Measurements from ENCODE around the gene MRGPRF. TPM values are rescaled to one million over a fixed set of nuclear protein-coding genes. Genes with fewer than 3 reads are reported as not detected.
A peak's percentile ranks its signal among the peaks of the same experiment; 100 is the strongest.

MRGPRF gene
- total and polyA plus RNA-seq, 9 donors: 8.6 to 104 (median 35.2) TPM

- Histone ChIP-seq H3K9me3 (no peaks in the 10 kb centered on the region), H3K27ac (no peak overlapping the region), H3K27me3 (peaks cover 2% of the 10 kb centered on the region), H3K4me1 (ENCODE audit: insufficient read depth) (no peaks in the 10 kb centered on the region), H3K4me3 (no peak overlapping the region), H3K36me3 (no peaks in the 10 kb centered on the region)
- 86% methylated on average over 15 to 16 of the region's 16 CpGs for WGBS, 3 donors
- TF ChIP-seq, protein P1, sequence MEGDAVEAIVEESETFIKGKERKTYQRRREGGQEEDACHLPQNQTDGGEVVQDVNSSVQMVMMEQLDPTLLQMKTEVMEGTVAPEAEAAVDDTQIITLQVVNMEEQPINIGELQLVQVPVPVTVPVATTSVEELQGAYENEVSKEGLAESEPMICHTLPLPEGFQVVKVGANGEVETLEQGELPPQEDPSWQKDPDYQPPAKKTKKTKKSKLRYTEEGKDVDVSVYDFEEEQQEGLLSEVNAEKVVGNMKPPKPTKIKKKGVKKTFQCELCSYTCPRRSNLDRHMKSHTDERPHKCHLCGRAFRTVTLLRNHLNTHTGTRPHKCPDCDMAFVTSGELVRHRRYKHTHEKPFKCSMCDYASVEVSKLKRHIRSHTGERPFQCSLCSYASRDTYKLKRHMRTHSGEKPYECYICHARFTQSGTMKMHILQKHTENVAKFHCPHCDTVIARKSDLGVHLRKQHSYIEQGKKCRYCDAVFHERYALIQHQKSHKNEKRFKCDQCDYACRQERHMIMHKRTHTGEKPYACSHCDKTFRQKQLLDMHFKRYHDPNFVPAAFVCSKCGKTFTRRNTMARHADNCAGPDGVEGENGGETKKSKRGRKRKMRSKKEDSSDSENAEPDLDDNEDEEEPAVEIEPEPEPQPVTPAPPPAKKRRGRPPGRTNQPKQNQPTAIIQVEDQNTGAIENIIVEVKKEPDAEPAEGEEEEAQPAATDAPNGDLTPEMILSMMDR (IDR thresholded peaks at IDR 0.05): no peak
- no peak for TF ChIP-seq EP300 (IDR thresholded peaks at IDR 0.05)
- no peak for TF ChIP-seq POLR2A (IDR thresholded peaks at IDR 0.05)
- intact Hi-C loops (cut with DNase I): no loop called here
- DNase-seq: peak in 1 of 5 donors; percentile 11
These were observed 21.9 kb downstream of the MRGPRF start for GRCh38 chr11:68990995-68991780.

DNA sequence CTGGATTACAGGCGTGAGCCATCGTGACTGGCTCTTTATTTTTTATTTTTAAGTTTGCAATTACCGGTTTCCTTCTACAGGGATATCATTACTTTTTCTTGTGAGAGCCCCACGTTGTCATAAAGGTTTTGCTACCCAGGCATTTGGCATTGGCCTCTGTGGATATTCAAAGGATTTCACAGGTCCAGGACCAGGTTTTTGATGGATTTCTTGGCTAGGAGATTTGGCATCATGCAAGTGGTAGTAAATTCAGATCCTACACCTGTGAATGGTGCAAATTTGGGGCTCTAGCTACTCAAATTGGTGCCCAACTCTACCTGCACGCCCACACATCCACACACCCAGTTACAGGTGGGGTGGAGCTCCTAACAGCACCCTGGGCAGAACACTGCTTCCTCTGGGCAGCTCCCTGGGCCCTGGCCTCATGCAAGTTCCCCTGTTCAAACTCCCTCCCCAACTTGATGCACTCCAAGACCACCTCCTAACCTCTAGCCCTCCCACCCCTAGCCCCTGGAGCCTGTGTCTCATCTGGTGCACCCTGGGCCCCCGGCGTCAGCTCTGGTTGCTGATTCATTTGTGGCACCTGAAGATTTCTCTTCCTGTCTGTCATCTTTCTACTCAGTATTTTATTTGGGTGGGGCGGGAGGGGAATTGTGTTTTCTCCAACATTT lies 23.0 kb downstream of the MRGPRF start:
- DNase-seq: no peak
- Histone ChIP-seq H3K4me3 (no peak overlapping the region), H3K27ac (no peak overlapping the region), H3K9me3 (no peaks in the 10 kb centered on the region), H3K36me3 (no peaks in the 10 kb centered on the region), H3K4me1 (ENCODE audit: insufficient read depth) (no peaks in the 10 kb centered on the region), H3K27me3 (peaks cover 2% of the 10 kb centered on the region)
- WGBS, 3 donors: 80 to 93% (median 88%) methylated on average over 8 of the region's 8 CpGs
- TF ChIP-seq, protein P1 (IDR thresholded peaks at IDR 0.05): no peak
- TF ChIP-seq EP300 (IDR thresholded peaks at IDR 0.05): no peak
- no peak for TF ChIP-seq POLR2A (IDR thresholded peaks at IDR 0.05)
- intact Hi-C loops (cut with DNase I): no loop called here

GRCh38 chr11:68988491-68988890 lies 24.6 kb downstream of the MRGPRF start:
- TF ChIP-seq POLR2A (IDR thresholded peaks at IDR 0.05) (no peak), EP300 (IDR thresholded peaks at IDR 0.05) (no peak)
- TF ChIP-seq, protein P1 (IDR thresholded peaks at IDR 0.05): no peak
- no peak overlapping the region for H3K27ac ChIP-seq
- DNase-seq: no peak
- intact Hi-C loops (cut with DNase I): no loop called here
- H3K36me3 ChIP-seq: no peaks in the 10 kb centered on the region
- H3K4me1 ChIP-seq (ENCODE audit: insufficient read depth): no peaks in the 10 kb centered on the region
- H3K4me3 ChIP-seq: no peak overlapping the region
- peaks cover 2% of the 10 kb centered on the region for H3K27me3 ChIP-seq
- no peaks in the 10 kb centered on the region for H3K9me3 ChIP-seq

GRCh38 chr11:68987211-68987610 lies 25.8 kb downstream of the MRGPRF start:
- no peak overlapping the region for H3K27ac ChIP-seq
- H3K36me3 ChIP-seq: no peaks in the 10 kb centered on the region
- DNase-seq: no peak
- H3K4me3 ChIP-seq: no peak overlapping the region
- H3K27me3 ChIP-seq: peaks cover 2% of the 10 kb centered on the region
- no peaks in the 10 kb centered on the region for H3K9me3 ChIP-seq
- TF ChIP-seq POLR2A (IDR thresholded peaks at IDR 0.05): no peak
- TF ChIP-seq, protein P1 (IDR thresholded peaks at IDR 0.05): no peak
- TF ChIP-seq EP300 (IDR thresholded peaks at IDR 0.05): no peak
- no peaks in the 10 kb centered on the region for H3K4me1 ChIP-seq (ENCODE audit: insufficient read depth)
- intact Hi-C loops (cut with DNase I): no loop called here
